ENCODE data around the gene GALR2. TPM values are rescaled to one million over a fixed set of nuclear protein-coding genes. Genes with fewer than 3 reads are reported as not detected.

GALR2 gene
- total RNA-seq, 1 experiment from 2014 or later = not detected

DNA sequence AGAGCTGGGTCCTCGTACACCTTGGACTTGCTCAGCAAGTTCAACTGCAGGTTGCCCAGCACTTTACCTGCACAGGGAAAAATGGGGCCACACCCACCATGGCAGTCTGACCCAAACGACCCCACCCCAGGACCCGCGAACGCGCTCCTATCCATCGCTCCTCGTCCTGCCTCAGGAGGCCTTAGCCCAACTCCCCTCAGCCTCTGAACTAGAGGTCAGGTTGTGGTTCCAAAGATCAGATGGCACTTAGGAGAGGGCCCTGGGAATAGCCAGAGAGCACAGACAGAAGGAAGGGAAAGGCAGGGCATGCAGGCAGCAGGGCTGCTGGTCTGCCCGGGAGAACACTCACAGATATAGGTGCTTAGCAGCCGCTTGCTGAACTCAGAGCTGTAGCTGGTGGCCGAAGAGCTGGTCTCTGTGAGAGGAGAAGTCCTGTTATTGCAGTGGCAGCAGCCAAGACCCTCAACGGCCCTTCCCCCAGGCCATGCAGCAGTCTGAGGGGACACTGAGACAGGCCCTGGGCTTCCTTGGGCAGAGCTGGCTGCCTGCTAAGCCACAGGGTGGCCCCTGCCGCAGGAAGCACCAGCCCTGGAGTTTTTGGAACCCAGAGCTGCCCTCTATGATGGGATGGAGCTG lies 11.3 kb downstream of the GALR2 start:
- Histone ChIP-seq H3K9me3 (ENCODE audit: low read length) (no peaks in the 10 kb centered on the region), H3K27ac (ENCODE audit: low read length) (no peak overlapping the region), H3K4me1 (ENCODE audit: low read length) (peaks cover under 1% of the 10 kb centered on the region; the same call in 1 of the 2 replicates), H3K4me3 (ENCODE audit: low read length) (no peak overlapping the region), H4K20me1 (ENCODE audit: insufficient read depth, low read depth, low read length) (peaks cover 3% of the 10 kb centered on the region; the same call in 1 of the 2 replicates), H3K79me2 (ENCODE audit: low read length) (no peaks in the 10 kb centered on the region), H3K9me2 (replicated peaks; ENCODE audit: insufficient read depth, low read length) (no peaks in the 10 kb centered on the region), H3K9ac (ENCODE audit: low read length) (no peak overlapping the region), H3K4me2 (ENCODE audit: low read depth, low read length, poor library complexity, severe bottlenecking) (no peak overlapping the region), H3K36me3 (ENCODE audit: insufficient read depth, low read length) (no peaks in the 10 kb centered on the region), H3K27me3 (ENCODE audit: low read length) (no peaks in the 10 kb centered on the region), H2AFZ (ENCODE audit: low read length) (no peak overlapping the region)
- DNase-seq = no peak

DNA sequence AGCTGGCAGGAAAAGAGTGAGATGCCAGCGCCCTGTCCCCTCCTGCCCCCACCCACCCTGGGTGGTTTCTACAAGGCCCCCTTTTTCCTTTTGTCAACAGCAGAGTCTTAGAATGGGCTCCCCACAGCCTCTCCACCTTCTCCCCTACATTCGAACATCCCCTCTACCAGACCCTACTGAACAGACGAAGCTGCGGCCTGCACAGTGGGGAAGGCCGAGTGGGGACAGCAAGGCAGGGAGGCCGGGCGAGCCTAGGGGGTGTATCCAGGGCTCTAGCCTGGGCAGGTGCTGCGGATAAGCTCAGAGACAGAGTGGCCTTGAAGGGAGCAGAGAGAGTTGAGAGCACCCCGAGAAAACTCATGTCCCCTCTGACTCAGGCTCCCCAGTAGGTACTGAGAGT lies 11.8 kb downstream of the GALR2 start:
- no peaks in the 10 kb centered on the region for H3K4me1 ChIP-seq (ENCODE audit: low read length)
- peaks cover 3% of the 10 kb centered on the region; the same call in 1 of the 2 replicates for H4K20me1 ChIP-seq (ENCODE audit: insufficient read depth, low read depth, low read length)
- no peak overlapping the region for H3K27ac ChIP-seq (ENCODE audit: low read length)
- H3K9me3 ChIP-seq (ENCODE audit: low read length) = no peaks in the 10 kb centered on the region
- no peak for DNase-seq
- no peaks in the 10 kb centered on the region for H3K79me2 ChIP-seq (ENCODE audit: low read length)
- no peaks in the 10 kb centered on the region for H3K9me2 ChIP-seq (replicated peaks; ENCODE audit: insufficient read depth, low read length)
- H3K27me3 ChIP-seq (ENCODE audit: low read length) = no peaks in the 10 kb centered on the region
- H3K4me2 ChIP-seq (ENCODE audit: low read depth, low read length, poor library complexity, severe bottlenecking) = no peak overlapping the region
- no peak overlapping the region for H2AFZ ChIP-seq (ENCODE audit: low read length)
- H3K9ac ChIP-seq (ENCODE audit: low read length) = no peak overlapping the region
- no peak overlapping the region for H3K4me3 ChIP-seq (ENCODE audit: low read length)
- no peaks in the 10 kb centered on the region for H3K36me3 ChIP-seq (ENCODE audit: insufficient read depth, low read length)

DNA sequence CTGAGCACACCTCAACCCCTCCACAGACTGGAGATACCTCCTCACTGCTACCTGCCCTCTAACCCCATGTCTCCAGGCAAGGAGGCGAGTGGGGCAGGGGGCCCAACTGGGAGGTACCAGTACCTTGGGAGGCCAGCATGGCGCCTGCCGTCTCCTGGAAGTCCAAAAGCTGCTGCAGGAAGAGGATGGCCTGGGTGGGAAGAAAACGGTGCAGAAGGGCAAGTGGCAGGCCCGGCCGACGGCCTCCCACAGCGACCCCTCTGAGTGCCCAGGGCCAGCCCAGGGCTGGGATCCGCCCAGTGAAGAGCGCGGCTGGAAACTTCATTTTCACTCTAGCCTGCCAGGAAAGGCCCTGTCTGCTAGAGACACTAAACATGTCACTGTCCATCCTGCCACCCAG lies 12.9 kb downstream of the GALR2 start:
- H3K9me3 ChIP-seq (ENCODE audit: low read length) = no peaks in the 10 kb centered on the region
- no peak overlapping the region for H3K4me3 ChIP-seq (ENCODE audit: low read length)
- no peaks in the 10 kb centered on the region for H3K79me2 ChIP-seq (ENCODE audit: low read length)
- no peak for DNase-seq
- no peaks in the 10 kb centered on the region for H3K9me2 ChIP-seq (replicated peaks; ENCODE audit: insufficient read depth, low read length)
- H3K36me3 ChIP-seq (ENCODE audit: insufficient read depth, low read length) = no peaks in the 10 kb centered on the region
- no peaks in the 10 kb centered on the region for H4K20me1 ChIP-seq (ENCODE audit: insufficient read depth, low read depth, low read length)
- no peak overlapping the region for H2AFZ ChIP-seq (ENCODE audit: low read length)
- no peaks in the 10 kb centered on the region for H3K27me3 ChIP-seq (ENCODE audit: low read length)
- no peak overlapping the region for H3K9ac ChIP-seq (ENCODE audit: low read length)
- no peak overlapping the region for H3K4me2 ChIP-seq (ENCODE audit: low read depth, low read length, poor library complexity, severe bottlenecking)
- no peaks in the 10 kb centered on the region for H3K4me1 ChIP-seq (ENCODE audit: low read length)
- no peak overlapping the region for H3K27ac ChIP-seq (ENCODE audit: low read length)

DNA sequence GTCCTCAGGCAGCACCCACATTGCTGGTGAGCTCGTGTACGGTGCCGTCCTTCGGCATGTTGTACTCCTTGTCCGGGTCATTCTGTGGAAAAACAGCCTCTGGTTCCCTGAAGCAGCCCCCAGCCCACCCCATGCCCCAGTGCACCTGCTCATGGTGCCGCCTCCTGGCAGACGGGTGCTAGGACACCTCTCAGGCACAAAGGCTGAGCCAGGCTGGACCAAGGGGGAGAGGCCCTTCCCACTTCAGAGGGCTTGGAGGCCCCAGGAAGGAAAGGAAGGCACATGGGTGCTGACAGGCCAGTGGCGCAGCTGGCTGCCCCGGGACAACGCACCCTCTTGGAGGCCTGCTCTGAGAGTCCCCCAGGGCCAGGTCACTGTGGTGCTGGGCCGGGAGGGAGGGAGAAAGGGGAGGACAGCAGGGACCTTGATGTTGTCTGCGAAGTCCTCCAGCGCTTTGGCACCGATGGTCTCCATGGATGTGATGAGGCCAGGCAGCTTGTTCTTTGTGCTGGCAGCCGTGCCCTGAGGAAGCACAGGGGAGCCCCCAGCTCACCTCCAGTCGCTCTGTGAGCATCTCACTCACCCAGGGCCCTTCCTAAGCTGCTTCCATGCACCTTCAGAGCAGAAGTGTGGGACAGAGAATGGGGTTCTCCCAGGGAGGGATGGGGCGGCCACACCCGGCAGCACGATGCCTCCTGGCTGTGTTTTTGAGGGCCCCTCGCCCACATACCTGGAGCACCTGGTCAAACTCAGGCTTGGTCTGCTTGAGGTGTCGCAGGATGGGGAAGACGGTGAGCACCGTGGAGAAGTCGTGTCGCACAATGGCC lies 13.7 kb downstream of the GALR2 start:
- Histone ChIP-seq H3K9ac (ENCODE audit: low read length) (no peak overlapping the region), H3K4me1 (ENCODE audit: low read length) (no peaks in the 10 kb centered on the region), H3K4me2 (ENCODE audit: low read depth, low read length, poor library complexity, severe bottlenecking) (no peak overlapping the region), H3K9me3 (ENCODE audit: low read length) (no peaks in the 10 kb centered on the region), H4K20me1 (ENCODE audit: insufficient read depth, low read depth, low read length) (no peaks in the 10 kb centered on the region), H3K9me2 (replicated peaks; ENCODE audit: insufficient read depth, low read length) (no peaks in the 10 kb centered on the region), H3K4me3 (ENCODE audit: low read length) (no peak overlapping the region), H3K79me2 (ENCODE audit: low read length) (no peaks in the 10 kb centered on the region), H3K27me3 (ENCODE audit: low read length) (no peaks in the 10 kb centered on the region), H2AFZ (ENCODE audit: low read length) (no peak overlapping the region), H3K36me3 (ENCODE audit: insufficient read depth, low read length) (no peaks in the 10 kb centered on the region), H3K27ac (ENCODE audit: low read length) (no peak overlapping the region)
- DNase-seq = no peak

DNA sequence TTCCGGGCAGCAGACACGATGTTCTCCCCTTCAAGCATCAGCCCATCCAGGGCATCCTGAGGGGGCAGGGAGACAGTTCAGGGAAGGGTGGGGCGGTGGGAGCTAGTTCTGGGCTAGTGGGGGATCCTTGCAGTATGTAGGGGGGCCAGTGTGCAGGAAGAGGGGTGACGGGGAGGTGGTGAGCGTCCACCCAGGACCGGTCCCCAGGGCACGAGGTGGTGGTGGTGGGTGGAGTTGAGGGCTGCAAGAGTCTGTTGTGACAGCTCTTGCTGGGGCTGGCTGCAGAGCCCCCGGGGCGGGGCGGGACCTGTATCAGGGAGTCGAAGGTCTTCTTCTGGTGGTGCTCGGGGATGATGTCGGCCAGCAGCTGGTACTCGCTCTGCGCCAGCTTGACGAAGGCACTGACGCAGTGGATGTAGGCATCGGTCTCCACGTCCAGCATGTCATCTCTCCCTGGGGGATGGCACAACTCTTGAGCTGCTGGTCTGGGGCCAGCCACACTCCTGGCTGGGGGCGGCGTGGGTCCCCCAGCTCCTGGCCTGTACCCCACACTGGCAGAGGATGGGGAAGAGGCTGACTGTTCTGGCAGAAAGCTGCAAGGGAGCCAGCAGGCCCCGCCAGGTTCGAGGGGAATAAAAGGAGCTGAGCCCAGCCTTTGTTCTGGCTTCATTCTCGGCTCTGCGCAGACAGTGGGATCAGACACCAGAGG lies 14.4 kb downstream of the GALR2 start:
- H3K79me2 ChIP-seq (ENCODE audit: low read length) = no peaks in the 10 kb centered on the region
- no peak overlapping the region for H2AFZ ChIP-seq (ENCODE audit: low read length)
- H4K20me1 ChIP-seq (ENCODE audit: insufficient read depth, low read depth, low read length) = no peaks in the 10 kb centered on the region
- no peaks in the 10 kb centered on the region for H3K4me1 ChIP-seq (ENCODE audit: low read length)
- H3K36me3 ChIP-seq (ENCODE audit: insufficient read depth, low read length) = no peaks in the 10 kb centered on the region
- H3K4me2 ChIP-seq (ENCODE audit: low read depth, low read length, poor library complexity, severe bottlenecking) = no peak overlapping the region
- H3K27ac ChIP-seq (ENCODE audit: low read length) = no peak overlapping the region
- H3K9me3 ChIP-seq (ENCODE audit: low read length) = no peaks in the 10 kb centered on the region
- no peak overlapping the region for H3K9ac ChIP-seq (ENCODE audit: low read length)
- no peaks in the 10 kb centered on the region for H3K27me3 ChIP-seq (ENCODE audit: low read length)
- no peaks in the 10 kb centered on the region for H3K9me2 ChIP-seq (replicated peaks; ENCODE audit: insufficient read depth, low read length)
- no peak overlapping the region for H3K4me3 ChIP-seq (ENCODE audit: low read length)
- DNase-seq = no peak

DNA sequence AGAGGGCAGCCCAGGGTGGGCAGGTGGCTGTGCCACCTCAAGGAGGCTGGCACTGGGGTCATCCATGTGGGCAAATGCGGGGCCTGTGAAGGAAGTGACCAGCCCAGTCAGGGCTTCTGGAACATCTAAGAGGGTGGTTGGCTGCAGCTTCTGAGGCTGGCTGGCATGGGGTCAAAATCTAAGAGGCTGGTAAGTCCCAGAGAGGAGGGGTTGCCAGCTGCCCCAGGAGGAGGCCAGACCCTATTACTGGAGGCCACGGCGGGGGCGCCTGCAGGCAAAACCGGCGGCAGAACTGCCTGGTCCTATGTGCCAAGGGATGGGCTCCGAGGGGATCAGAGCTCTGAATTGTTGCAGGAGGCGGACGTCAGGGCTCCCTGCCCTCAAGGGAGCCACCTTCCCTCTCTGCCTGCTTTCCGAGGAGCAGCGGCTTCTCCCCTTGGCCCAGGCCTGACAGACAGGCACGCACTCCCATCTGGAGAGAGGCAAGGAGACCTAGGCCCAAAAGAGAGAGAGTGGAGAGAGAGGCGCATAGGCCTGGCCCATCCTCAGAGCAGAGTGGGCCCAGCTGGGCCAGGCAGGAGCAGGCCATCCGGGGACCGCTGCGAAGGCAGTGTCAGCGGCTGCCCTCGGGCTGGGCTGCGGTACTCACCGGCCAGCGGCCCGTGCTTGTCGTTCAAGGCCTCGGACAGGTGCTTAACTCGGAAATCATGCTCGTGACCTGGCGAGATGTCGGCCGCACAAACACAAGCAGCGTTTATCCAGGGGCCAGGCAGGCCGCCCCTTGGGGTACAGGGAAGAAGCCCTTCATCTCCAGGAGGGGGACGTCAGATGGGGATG lies 15.3 kb downstream of the GALR2 start:
- H3K4me3 ChIP-seq (ENCODE audit: low read length) = no peak overlapping the region
- H2AFZ ChIP-seq (ENCODE audit: low read length) = no peak overlapping the region
- no peaks in the 10 kb centered on the region for H3K9me3 ChIP-seq (ENCODE audit: low read length)
- no peaks in the 10 kb centered on the region for H4K20me1 ChIP-seq (ENCODE audit: insufficient read depth, low read depth, low read length)
- no peak overlapping the region for H3K4me2 ChIP-seq (ENCODE audit: low read depth, low read length, poor library complexity, severe bottlenecking)
- no peak for DNase-seq
- no peak overlapping the region for H3K9ac ChIP-seq (ENCODE audit: low read length)
- no peaks in the 10 kb centered on the region for H3K36me3 ChIP-seq (ENCODE audit: insufficient read depth, low read length)
- no peaks in the 10 kb centered on the region for H3K79me2 ChIP-seq (ENCODE audit: low read length)
- no peaks in the 10 kb centered on the region for H3K4me1 ChIP-seq (ENCODE audit: low read length)
- H3K27ac ChIP-seq (ENCODE audit: low read length) = no peak overlapping the region
- no peaks in the 10 kb centered on the region for H3K9me2 ChIP-seq (replicated peaks; ENCODE audit: insufficient read depth, low read length)
- H3K27me3 ChIP-seq (ENCODE audit: low read length) = no peaks in the 10 kb centered on the region

DNA sequence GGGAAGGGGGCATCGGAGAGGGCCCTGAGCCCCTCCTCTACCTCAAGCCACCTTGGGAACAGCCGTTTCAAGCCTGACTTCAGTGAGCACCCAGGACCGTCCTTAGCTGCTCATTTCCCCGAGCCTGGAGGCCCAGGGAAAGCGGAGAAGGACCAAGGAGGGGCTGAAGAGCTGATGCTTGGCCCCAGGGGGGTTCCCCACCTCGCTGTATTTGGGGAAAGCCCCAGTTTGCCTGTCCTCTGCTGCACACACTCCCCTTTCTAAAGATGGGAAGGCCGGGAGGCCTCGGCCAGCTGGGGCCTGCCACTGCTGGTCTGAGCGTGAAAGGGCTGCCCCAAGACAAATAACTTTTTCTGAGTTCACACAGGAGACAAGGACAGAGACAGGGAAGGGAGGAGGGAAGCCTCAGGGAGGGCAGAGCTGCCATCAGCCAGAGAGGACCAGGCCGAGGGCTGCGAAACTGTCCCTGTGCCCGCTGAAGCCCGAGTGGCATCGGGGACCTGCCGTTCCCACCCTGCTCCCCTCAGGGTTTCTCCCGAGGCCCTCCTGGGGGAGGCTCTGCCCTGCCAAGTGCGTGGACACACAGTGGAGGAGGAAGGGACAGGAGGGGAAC lies 16.0 kb downstream of the GALR2 start:
- no peaks in the 10 kb centered on the region for H3K27me3 ChIP-seq (ENCODE audit: low read length)
- no peak overlapping the region for H3K27ac ChIP-seq (ENCODE audit: low read length)
- no peaks in the 10 kb centered on the region for H3K36me3 ChIP-seq (ENCODE audit: insufficient read depth, low read length)
- no peaks in the 10 kb centered on the region for H3K9me2 ChIP-seq (replicated peaks; ENCODE audit: insufficient read depth, low read length)
- H2AFZ ChIP-seq (ENCODE audit: low read length) = no peak overlapping the region
- no peak overlapping the region for H3K9ac ChIP-seq (ENCODE audit: low read length)
- peaks cover 2% of the 10 kb centered on the region for H3K4me1 ChIP-seq (ENCODE audit: low read length)
- DNase-seq = no peak
- no peaks in the 10 kb centered on the region for H3K9me3 ChIP-seq (ENCODE audit: low read length)
- no peaks in the 10 kb centered on the region for H4K20me1 ChIP-seq (ENCODE audit: insufficient read depth, low read depth, low read length)
- H3K4me2 ChIP-seq (ENCODE audit: low read depth, low read length, poor library complexity, severe bottlenecking) = no peak overlapping the region
- H3K4me3 ChIP-seq (ENCODE audit: low read length) = no peak overlapping the region
- H3K79me2 ChIP-seq (ENCODE audit: low read length) = no peaks in the 10 kb centered on the region

All from Karpas-422 (cell line).